HepG2 (cell line): ENCODE measurements around the gene URB1. TPM values are rescaled to one million over a fixed set of nuclear protein-coding genes. Genes with fewer than 3 reads are reported as not detected.
A peak's percentile ranks its signal among the peaks of the same experiment; 100 is the strongest.

Source experiments
- AGO2 ChIP-seq: fragments of 200-400 bp; formaldehyde crosslinking; optimal IDR thresholded peaks from 2 replicates; pipeline ENCODE3; 2017; ENCODE audit warnings: mild to moderate bottlenecking, low read depth, low read length, moderate library complexity
- ARID5B ChIP-seq: IDR thresholded peaks from 2 replicates; pipeline ENCODE4 v1.4.0; 2020; ENCODE audit warnings: mild to moderate bottlenecking, missing genetic modification reagents
- CHD2 ChIP-seq: IDR thresholded peaks from 2 replicates; pipeline ENCODE4 v1.6.1; 2011; ENCODE audit warnings: low read depth, low read length, improper control_type of control experiment
- IRF1 ChIP-seq: sonication (generic); formaldehyde crosslinking; IDR thresholded peaks from 2 replicates; pipeline ENCODE4 v1.4.0; 2020; ENCODE audit warnings: low read depth, mild to moderate bottlenecking, missing genetic modification reagents
- JUND ChIP-seq: sonication (generic); formaldehyde crosslinking; IDR thresholded peaks from 2 replicates; pipeline ENCODE4 v1.8.0; 2022; ENCODE audit warnings: mild to moderate bottlenecking, missing genetic modification reagents
- KLF9 ChIP-seq: IDR thresholded peaks from 2 replicates; pipeline ENCODE4 v1.6.1; 2016; ENCODE audit warnings: low read depth
- KMT2A ChIP-seq: sonication (generic); formaldehyde crosslinking; IDR thresholded peaks from 2 replicates; pipeline ENCODE4 v1.4.0; 2020; ENCODE audit warnings: missing genetic modification reagents
- MAZ ChIP-seq, 2 experiments: sonication (generic) in 1 of 2; formaldehyde crosslinking in 1 of 2; IDR thresholded peaks; 2 replicates each; pipeline versions ENCODE4 v1.5.0 to v1.6.1; 2012 to 2020; ENCODE audit warnings: low read depth in 2 of 2, mild to moderate bottlenecking in 2 of 2, borderline replicate concordance in 1 of 2, improper control_type of control experiment in 1 of 2, low read length in 1 of 2, missing genetic modification reagents in 1 of 2, moderate library complexity in 1 of 2
- NCOA5 ChIP-seq: sonication (generic); formaldehyde crosslinking; IDR thresholded peaks from 2 replicates; pipeline ENCODE4 v1.4.0; 2020; ENCODE audit warnings: missing genetic modification reagents
- POLR2G ChIP-seq: fragments of 200-400 bp; formaldehyde crosslinking; IDR thresholded peaks from 2 replicates; pipeline ENCODE4 v1.6.1; 2018; ENCODE audit warnings: mild to moderate bottlenecking, low read depth, low read length, moderate library complexity
- REST ChIP-seq, 2 experiments: IDR thresholded peaks; 2 replicates each; pipeline ENCODE4 v1.6.1; 2011 to 2012; ENCODE audit warnings: low read length in 2 of 2, borderline replicate concordance in 1 of 2, low read depth in 1 of 2, mild to moderate bottlenecking in 1 of 2, moderate library complexity in 1 of 2
- RFXANK ChIP-seq: IDR thresholded peaks from 2 replicates; pipeline ENCODE4 v1.6.1; 2016
- U2AF1 ChIP-seq: fragments of 200-400 bp; formaldehyde crosslinking; optimal IDR thresholded peaks from 2 replicates; pipeline ENCODE3; 2017; ENCODE audit warnings: mild to moderate bottlenecking, low read depth, low read length
- ZBTB7A ChIP-seq: sonication (generic); formaldehyde crosslinking; IDR thresholded peaks from 2 replicates; pipeline ENCODE4 v1.8.0; 2022; ENCODE audit warnings: mild to moderate bottlenecking, missing genetic modification reagents
- ZMYM2 ChIP-seq: sonication (generic); formaldehyde crosslinking; IDR thresholded peaks from 2 replicates; pipeline ENCODE4 v1.8.0; 2022; ENCODE audit warnings: mild to moderate bottlenecking, missing genetic modification reagents
- ZNF10 ChIP-seq: sonication (generic); formaldehyde crosslinking; IDR thresholded peaks from 2 replicates; pipeline ENCODE4 v1.4.0; 2020; ENCODE audit warnings: mild to moderate bottlenecking, low read depth, missing genetic modification reagents, borderline replicate concordance
- ZNF136 ChIP-seq: sonication (generic); formaldehyde crosslinking; IDR thresholded peaks from 2 replicates; pipeline ENCODE4 v1.8.1; 2022; ENCODE audit warnings: low read depth, mild to moderate bottlenecking, moderate library complexity, missing genetic modification reagents
- ZNF501 ChIP-seq: sonication (generic); formaldehyde crosslinking; IDR thresholded peaks from 2 replicates; pipeline ENCODE4 v1.5.1; 2020; ENCODE audit warnings: mild to moderate bottlenecking, moderate library complexity, missing genetic modification reagents
- ZNF75D ChIP-seq: sonication (generic); formaldehyde crosslinking; IDR thresholded peaks from 2 replicates; pipeline ENCODE4 v1.8.1; 2023; ENCODE audit warnings: missing genetic modification reagents, mild to moderate bottlenecking, borderline replicate concordance
- ZNF781 ChIP-seq: sonication (generic); formaldehyde crosslinking; IDR thresholded peaks from 2 replicates; pipeline ENCODE4 v1.5.1; 2020; ENCODE audit warnings: borderline replicate concordance, mild to moderate bottlenecking, missing genetic modification reagents; ENCODE audit errors: not compliant biosample characterization
- polyA plus RNA-seq, 8 experiments: library from polyadenylated mRNA; depleted of rRNA in 3 of 8; stranded (reverse) in 7 of 8; unstranded in 1 of 8; fragments of >200 nt; fragmentation: Illumina TruSeq in 4 of 8; extraction: Trizol in 4 of 8; gene quantifications; 2 replicates each; pipeline versions ENCODE4 v1.2.1 to v1.2.3, GENCODE V29; 2011 to 2016; ENCODE audit warnings: low read depth in 4 of 8, missing spikeins in 1 of 8, mixed read lengths in 1 of 8; ENCODE audit not compliant: insufficient read depth in 1 of 8
- total RNA-seq, 5 experiments: library from RNA; depleted of rRNA; stranded (reverse); fragments of >200 nt; fragmentation: Illumina TruSeq; extraction: Trizol; gene quantifications; 2 replicates each; pipeline ENCODE4 v1.2.3, GENCODE V29; 2016; ENCODE audit warnings: low read depth in 1 of 5

Gene URB1
- total and polyA plus RNA-seq, 2 of the 13 experiments (the other 11 are each of a cell fraction or from before 2014, with no cell fraction given), result 4.5 to 16.7 TPM

GRCh38 chr21:32392880-32393676 is at the start of gene URB1 (continued):
- TF ChIP-seq ZNF501, result 0 out of 2 replicates have a peak, but pooled peaks have one; percentile 74
- no peak for TF ChIP-seq ZNF136 (CRISPR knock-in tag)
- 0 out of 2 replicates have a peak, but pooled peaks have one; percentile 47 for TF ChIP-seq ZNF10 (CRISPR knock-in tag)
- 0 out of 2 replicates have a peak, but pooled peaks have one; percentile 21 for TF ChIP-seq CHD2
- peak; percentile 61 for TF ChIP-seq ZNF781 (CRISPR knock-in tag)
- 0 out of 2 replicates have a peak, but pooled peaks have one; percentile 19 for TF ChIP-seq ZMYM2
- peak; percentile 52; the same call in 1 of the 2 replicates for TF ChIP-seq MAZ (IDR thresholded peaks at IDR 0.05; ENCODE audit: borderline replicate concordance, low read depth, low read length)
- TF ChIP-seq MAZ (CRISPR knock-in tag; IDR thresholded peaks at IDR 0.05; ENCODE audit: low read depth), result peak; percentile 23
- TF ChIP-seq POLR2G, result peak; percentile 90
- peak; percentile 15; the same call in 1 of the 2 replicates for TF ChIP-seq JUND (CRISPR knock-in tag)
- no peak for TF ChIP-seq U2AF1
- TF ChIP-seq IRF1 (CRISPR knock-in tag), result no peak
- 0 out of 2 replicates have a peak, but pooled peaks have one; percentile 60 for TF ChIP-seq KLF9
- 0 out of 2 replicates have a peak, but pooled peaks have one; percentile 47 for TF ChIP-seq KMT2A (CRISPR knock-in tag)
- no peak for TF ChIP-seq RFXANK (CRISPR knock-in tag)
- TF ChIP-seq NCOA5 (CRISPR knock-in tag), result no peak
- 0 out of 2 replicates have a peak, but pooled peaks have one; percentile 11 for TF ChIP-seq ARID5B (CRISPR knock-in tag)
- peak; percentile 73 for TF ChIP-seq AGO2
- peak; percentile 76; the same call in 1 of the 2 replicates for TF ChIP-seq ZBTB7A (CRISPR knock-in tag)
- TF ChIP-seq ZNF75D, result no peak
- peak in 1 of 2 experiments; percentile 26; a peak in 1 of 4 replicates for TF ChIP-seq REST (IDR thresholded peaks at IDR 0.05; ENCODE audit: borderline replicate concordance in 1 of 2, low read depth in 1 of 2, low read length in 2 of 2)
